HG02885 (cell line): ENCODE measurements around the gene FKBP1C.
A peak's percentile ranks its signal among the peaks of the same experiment; 100 is the strongest.

Source experiments
- ATAC-seq: cut with Tn5 transposase; IDR thresholded peaks from one replicate; pipeline ENCODE4 v1.9.1; 2021; ENCODE audit warnings: mild to moderate bottlenecking; ENCODE audit not compliant: unreplicated experiment, poor library complexity

The FKBP1C gene

DNA sequence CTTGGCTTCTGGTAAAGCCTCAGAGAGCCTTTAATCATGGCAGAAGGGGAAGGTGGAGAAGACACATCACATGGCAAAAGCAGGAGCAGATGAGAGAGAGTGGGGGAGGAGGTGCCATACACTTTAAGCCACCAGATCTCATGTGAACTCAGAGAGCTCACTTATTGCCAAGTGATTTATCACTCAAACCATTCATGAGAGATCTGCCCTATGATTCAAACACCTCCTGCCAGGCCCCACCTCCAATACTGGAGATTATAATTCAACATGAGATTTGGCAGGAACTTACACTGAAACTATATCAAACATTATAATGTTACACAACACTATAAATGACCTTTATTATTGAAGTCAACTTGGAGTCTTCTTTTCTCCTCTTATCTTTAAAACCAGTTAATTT, 47.9 kb downstream of the FKBP1C start:
- ATAC-seq: no peak

DNA sequence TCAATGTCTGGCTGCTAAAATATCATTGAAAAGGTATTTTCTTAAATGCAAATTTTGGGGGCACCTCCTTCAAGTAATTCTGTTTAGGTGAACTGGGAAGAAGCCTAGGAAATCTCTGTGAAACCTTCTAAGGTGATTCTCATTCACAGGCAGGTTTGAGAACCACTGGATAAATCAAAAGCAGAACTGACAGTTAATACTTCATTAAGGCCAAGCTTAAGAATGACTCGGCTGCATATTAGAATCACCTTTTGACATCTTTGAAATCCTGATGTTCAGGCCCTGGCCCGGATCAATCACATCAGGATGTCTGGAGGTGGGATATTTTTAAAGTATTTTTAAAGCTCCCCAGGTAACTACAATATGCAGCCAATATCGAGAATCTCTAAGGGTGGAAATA, 50.6 kb downstream of the FKBP1C start:
- peak; percentile 78 for ATAC-seq
